Measurements from ENCODE around the gene ABCC3. TPM values are rescaled to one million over a fixed set of nuclear protein-coding genes. Genes with fewer than 3 reads are reported as not detected.

Gene ABCC3
- total and polyA plus RNA-seq, 2 of the 8 experiments (the other 6 are each of a cell fraction or from before 2014, with no cell fraction given) = 0.35 to 0.37 TPM

- TF ChIP-seq USF2 (IDR thresholded peaks at IDR 0.05; ENCODE audit: low read length) = no peak
- TF ChIP-seq, protein P1, sequence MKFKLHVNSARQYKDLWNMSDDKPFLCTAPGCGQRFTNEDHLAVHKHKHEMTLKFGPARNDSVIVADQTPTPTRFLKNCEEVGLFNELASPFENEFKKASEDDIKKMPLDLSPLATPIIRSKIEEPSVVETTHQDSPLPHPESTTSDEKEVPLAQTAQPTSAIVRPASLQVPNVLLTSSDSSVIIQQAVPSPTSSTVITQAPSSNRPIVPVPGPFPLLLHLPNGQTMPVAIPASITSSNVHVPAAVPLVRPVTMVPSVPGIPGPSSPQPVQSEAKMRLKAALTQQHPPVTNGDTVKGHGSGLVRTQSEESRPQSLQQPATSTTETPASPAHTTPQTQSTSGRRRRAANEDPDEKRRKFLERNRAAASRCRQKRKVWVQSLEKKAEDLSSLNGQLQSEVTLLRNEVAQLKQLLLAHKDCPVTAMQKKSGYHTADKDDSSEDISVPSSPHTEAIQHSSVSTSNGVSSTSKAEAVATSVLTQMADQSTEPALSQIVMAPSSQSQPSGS (IDR thresholded peaks at IDR 0.05; ENCODE audit: low read length) = no peak
These were observed 40.9 kb downstream of the ABCC3 start (continued) for GRCh38 chr17:50675627-50676026.

Data from H1 (cell line).